Lower leg skin (tissue), 3 donors: ENCODE results near the gene ANTXR1.

Experiments
- CTCF ChIP-seq, 3 donors: fragments of 450-650 bp; IDR thresholded peaks; one replicate each; pipeline ENCODE4 v1.5.1; 2016; ENCODE audit warnings: antibody characterized with exemption in 3 of 3, mild to moderate bottlenecking in 3 of 3, moderate library complexity in 2 of 3
- POLR2A ChIP-seq, 2 donors: fragments of 450-650 bp; IDR thresholded peaks; one replicate each; pipeline ENCODE4 v1.6.1; 2016 to 2017; ENCODE audit warnings: antibody characterized with exemption in 2 of 2, mild to moderate bottlenecking in 1 of 2, moderate library complexity in 1 of 2

GRCh38 chr2:69152847-69153583 is 140.0 kb downstream of the ANTXR1 start:
- TF ChIP-seq CTCF (IDR thresholded peaks at IDR 0.05) (no peak), POLR2A (IDR thresholded peaks at IDR 0.05) (no peak)
